ENCODE results near the gene ENTREP1. TPM values are rescaled to one million over a fixed set of nuclear protein-coding genes. Genes with fewer than 3 reads are reported as not detected.
"Not testable (repeated sequence)": the region's sequence is repeated elsewhere in the genome, so short reads cannot be mapped to it uniquely, and the experiment has no call there.

The ENTREP1 gene
- total RNA-seq, 1 experiment from 2014 or later: not detected

DNA sequence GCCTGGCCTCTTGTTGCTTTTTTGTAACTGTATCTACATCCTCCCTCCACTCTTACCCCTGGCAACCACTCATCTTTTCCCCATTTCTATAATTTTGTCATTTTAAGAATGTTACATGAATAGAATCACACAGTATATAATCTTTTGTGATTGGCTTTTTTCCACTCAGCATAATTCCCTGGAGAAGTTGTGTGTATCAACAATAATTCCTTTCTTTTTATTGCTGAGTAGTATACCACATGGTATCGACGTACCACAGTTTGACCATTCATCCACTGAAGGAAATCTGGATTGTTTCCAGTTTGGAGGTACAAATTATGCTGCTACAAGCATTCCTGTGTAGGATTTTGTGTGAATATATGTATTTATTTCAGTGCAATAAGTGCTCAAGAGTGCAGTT lies 21.7 kb upstream of the ENTREP1 start:
- DNase-seq: no peak
- CTCF ChIA-PET: no interaction called here
- Histone ChIP-seq H3K4me3 (ENCODE audit: low read depth, low read length) (no peak overlapping the region), H3K36me3 (ENCODE audit: control insufficient read depth, insufficient read depth, low read length) (no peaks in the 10 kb centered on the region), H3K27me3 (replicated peaks; ENCODE audit: control insufficient read depth, insufficient read depth, low read length) (no peaks in the 10 kb centered on the region), H3K4me1 (no peaks in the 10 kb centered on the region), H3K9me3 (no peaks in the 10 kb centered on the region)
- intact Hi-C loops (cut with micrococcal nuclease; ENCODE audit: unreplicated experiment): no loop called here
- H3K4me1 Mint-ChIP-seq (ENCODE audit: low read depth, unreplicated experiment): no peaks in the 10 kb centered on the region
- no peaks in the 10 kb centered on the region for H3K36me3 Mint-ChIP-seq (ENCODE audit: insufficient read depth, unreplicated experiment)
- no TSS peak for BruUV-seq (replicated peaks)
- POLR2A ChIA-PET: no interaction called here
- H3K9me3 Mint-ChIP-seq (ENCODE audit: unreplicated experiment): no peaks in the 10 kb centered on the region
- H3K27me3 Mint-ChIP-seq (ENCODE audit: insufficient read depth, unreplicated experiment): no peaks in the 10 kb centered on the region
- TF ChIP-seq CTCF (IDR thresholded peaks at IDR 0.05; ENCODE audit: insufficient read depth in 1 of 2, low read depth in 1 of 2, low read length in 1 of 2, severe bottlenecking in 1 of 2, unreplicated experiment in 1 of 2): no peak
- no peak overlapping the region for H3K4me3 Mint-ChIP-seq (ENCODE audit: unreplicated experiment)
- no peak overlapping the region for H3K27ac Mint-ChIP-seq (ENCODE audit: unreplicated experiment)

GRCh38 chr9:69306895-69307445 lies 18.0 kb upstream of the ENTREP1 start:
- H3K36me3 Mint-ChIP-seq (ENCODE audit: insufficient read depth, unreplicated experiment); CTCF ChIA-PET; H3K4me3 ChIP-seq (ENCODE audit: low read depth, low read length); H3K4me1 Mint-ChIP-seq (ENCODE audit: low read depth, unreplicated experiment); H3K9me3 Mint-ChIP-seq (ENCODE audit: unreplicated experiment); H3K27ac Mint-ChIP-seq (ENCODE audit: unreplicated experiment); DNase-seq; BruUV-seq (replicated peaks); H3K4me1 ChIP-seq; intact Hi-C loops (cut with micrococcal nuclease; ENCODE audit: unreplicated experiment); H3K27me3 ChIP-seq (replicated peaks; ENCODE audit: control insufficient read depth, insufficient read depth, low read length); POLR2A ChIA-PET; H3K4me3 Mint-ChIP-seq (ENCODE audit: unreplicated experiment); H3K27me3 Mint-ChIP-seq (ENCODE audit: insufficient read depth, unreplicated experiment); H3K9me3 ChIP-seq; H3K36me3 ChIP-seq (ENCODE audit: control insufficient read depth, insufficient read depth, low read length): not testable (repeated sequence)

GRCh38 chr9:69307446-69308205 lies 17.4 kb upstream of the ENTREP1 start:
- no peak for TF ChIP-seq CTCF (IDR thresholded peaks at IDR 0.05; ENCODE audit: insufficient read depth in 1 of 2, low read depth in 1 of 2, low read length in 1 of 2, severe bottlenecking in 1 of 2, unreplicated experiment in 1 of 2)
- POLR2A ChIA-PET: no interaction called here
- Histone ChIP-seq H3K9me3 (no peaks in the 10 kb centered on the region), H3K27me3 (replicated peaks; ENCODE audit: control insufficient read depth, insufficient read depth, low read length) (no peaks in the 10 kb centered on the region), H3K36me3 (ENCODE audit: control insufficient read depth, insufficient read depth, low read length) (no peaks in the 10 kb centered on the region), H3K4me1 (no peaks in the 10 kb centered on the region), H3K4me3 (ENCODE audit: low read depth, low read length) (no peak overlapping the region)
- intact Hi-C loops (cut with micrococcal nuclease; ENCODE audit: unreplicated experiment): no loop called here
- Mint-ChIP-seq H3K4me3 (ENCODE audit: unreplicated experiment) (no peak overlapping the region), H3K27ac (ENCODE audit: unreplicated experiment) (no peak overlapping the region), H3K27me3 (ENCODE audit: insufficient read depth, unreplicated experiment) (no peaks in the 10 kb centered on the region), H3K36me3 (ENCODE audit: insufficient read depth, unreplicated experiment) (no peaks in the 10 kb centered on the region), H3K4me1 (ENCODE audit: low read depth, unreplicated experiment) (no peaks in the 10 kb centered on the region), H3K9me3 (ENCODE audit: unreplicated experiment) (no peaks in the 10 kb centered on the region)
- CTCF ChIA-PET: no interaction called here
- BruUV-seq (replicated peaks): no TSS peak
- no peak for DNase-seq

Data from Caco-2 (cell line).